Common myeloid progenitor, CD34-positive (primary cell): ENCODE measurements around the gene AGO3.

Source experiments
- CTCF ChIA-PET: fragments of 350-600 bp; sonication (Branson Sonifier 250); formaldehyde crosslinking; loops from one replicate; lab custom pipeline; 2021; ENCODE audit warnings: antibody characterized with exemption; lab: Charles Lee
- POLR2A ChIA-PET: fragments of 350-600 bp; sonication (Branson Sonifier 250); formaldehyde crosslinking; loops from one replicate; lab custom pipeline; 2021; ENCODE audit warnings: antibody characterized with exemption; lab: Charles Lee
- DNase-seq, 3 donors: peaks; one replicate each; pipeline versions ENCODE4 v3.0.0 to v3.0.0-alpha.2; 2013
- H3K27ac ChIP-seq, 2 experiments: 1 replicate in 1 of 2; 2 replicates in 1 of 2; pipeline ENCODE4 v1.7.0; 2013; ENCODE audit warnings: inconsistent platforms in 2 of 2, low read length in 2 of 2, mild to moderate bottlenecking in 2 of 2, low read depth in 1 of 2, moderate library complexity in 1 of 2; ENCODE audit not compliant: severe bottlenecking in 2 of 2, insufficient read depth in 1 of 2, poor library complexity in 1 of 2
- H3K27me3 ChIP-seq, 5 experiments: replicated peaks in 2 of 5; 1 replicate in 3 of 5; 2 replicates in 2 of 5; pipeline versions ENCODE4 v1.6.1 to v1.7.0; 2013; ENCODE audit warnings: low read length in 4 of 5, mild to moderate bottlenecking in 2 of 5, moderate library complexity in 2 of 5, inconsistent platforms in 1 of 5; ENCODE audit not compliant: insufficient read depth in 5 of 5, control insufficient read depth in 4 of 5
- H3K36me3 ChIP-seq, 4 experiments: 1 replicate in 2 of 4; 2 replicates in 2 of 4; pipeline versions ENCODE4 v1.6.1 to v1.7.0; 2013; ENCODE audit warnings: low read length in 3 of 4, control low read depth in 1 of 4, mild to moderate bottlenecking in 1 of 4; ENCODE audit not compliant: control insufficient read depth in 4 of 4, insufficient read depth in 4 of 4
- H3K4me1 ChIP-seq, 4 experiments: 1 replicate in 3 of 4; 2 replicates in 1 of 4; pipeline versions ENCODE4 v1.6.1 to v1.7.1; 2013; ENCODE audit warnings: low read length in 3 of 4, mild to moderate bottlenecking in 3 of 4, control low read depth in 1 of 4, inconsistent platforms in 1 of 4, moderate library complexity in 1 of 4; ENCODE audit not compliant: control insufficient read depth in 4 of 4, insufficient read depth in 4 of 4; ENCODE audit errors: control extremely low read depth in 1 of 4
- H3K4me3 ChIP-seq, 7 experiments: 1 replicate in 4 of 7; 2 replicates in 3 of 7; pipeline versions ENCODE4 v1.5.1 to v1.7.0; 2013; ENCODE audit warnings: mild to moderate bottlenecking in 7 of 7, low read length in 6 of 7, moderate library complexity in 6 of 7, inconsistent platforms in 2 of 7, low read depth in 2 of 7, control low read depth in 1 of 7; ENCODE audit not compliant: insufficient read depth in 4 of 7, control insufficient read depth in 1 of 7; ENCODE audit errors: extremely low read depth in 1 of 7
- H3K9me3 ChIP-seq, 5 experiments: 1 replicate in 4 of 5; 2 replicates in 1 of 5; pipeline versions ENCODE4 v1.6.1 to v1.7.1; 2013; ENCODE audit warnings: low read length in 4 of 5, mild to moderate bottlenecking in 2 of 5, inconsistent platforms in 1 of 5, low read depth in 1 of 5, moderate library complexity in 1 of 5; ENCODE audit not compliant: control insufficient read depth in 4 of 5, insufficient read depth in 2 of 5; ENCODE audit errors: control extremely low read depth in 1 of 5
- WGBS: methylation state at CpG from one replicate; pipeline ENCODE4 v1.1.5; 2013; ENCODE audit not compliant: insufficient coverage; 5-methylcytosine and 5-hydroxymethylcytosine counted together

The AGO3 gene

GRCh38 chr1:36114371-36114770 is 183.5 kb downstream of the AGO3 start:
- H3K9me3 ChIP-seq, result no peaks in the 10 kb centered on the region
- no peaks in the 10 kb centered on the region for H3K36me3 ChIP-seq
- 89% methylated on average over 5 of the region's 5 CpGs for WGBS
- H3K4me3 ChIP-seq, result no peak overlapping the region
- no peak overlapping the region for H3K27ac ChIP-seq
- ChIA-PET POLR2A (no interaction called here), CTCF (interaction anchor here (1.0 to 11.2 kb wide), 3 partner anchors 9 to 21 kb away, joined by 3 to 88 read pairs (median 70); no protein-coding TSS in a partner anchor)
- H3K4me1 ChIP-seq, result peaks cover 0 to 20% (median 3%) of the 10 kb centered on the region in 4 experiments
- H3K27me3 ChIP-seq, result no peaks in the 10 kb centered on the region
- no peak for DNase-seq

- Histone ChIP-seq H3K27ac (no peak overlapping the region), H3K4me1 (peaks cover 0 to 17% (median 2%) of the 10 kb centered on the region in 4 experiments), H3K36me3 (no peaks in the 10 kb centered on the region), H3K4me3 (no peak overlapping the region), H3K9me3 (no peaks in the 10 kb centered on the region), H3K27me3 (no peaks in the 10 kb centered on the region)
- WGBS, result 79% methylated on average over 18 of the region's 18 CpGs
- DNase-seq, result peak in 2 of 3 donors; percentile 16 to 21
- CTCF ChIA-PET, result interaction anchor here (1.3 to 11.2 kb wide), 3 partner anchors 13 to 73 kb away, joined by 5 to 88 read pairs (median 70); no protein-coding TSS in a partner anchor
- POLR2A ChIA-PET, result no interaction called here
These were observed 184.3 kb downstream of the AGO3 start for GRCh38 chr1:36115200-36115669.

GRCh38 chr1:36115931-36116330 is 185.0 kb downstream of the AGO3 start:
- Histone ChIP-seq H3K36me3 (no peaks in the 10 kb centered on the region), H3K27me3 (no peaks in the 10 kb centered on the region), H3K27ac (no peak overlapping the region), H3K9me3 (no peaks in the 10 kb centered on the region), H3K4me1 (peaks cover 0 to 17% (median 2%) of the 10 kb centered on the region in 4 experiments), H3K4me3 (no peak overlapping the region)
- ChIA-PET POLR2A (no interaction called here), CTCF (interaction anchor here (1.3 to 11.2 kb wide), 3 partner anchors 14 to 72 kb away, joined by 5 to 88 read pairs (median 70); no protein-coding TSS in a partner anchor)
- no peak for DNase-seq
- WGBS, result 63% methylated on average over 1 of the region's 5 CpGs

- no peaks in the 10 kb centered on the region for H3K27me3 ChIP-seq
- POLR2A ChIA-PET, result no interaction called here
- DNase-seq, result no peak
- 100% methylated on average over 3 of the region's 5 CpGs for WGBS
- H3K4me3 ChIP-seq, result no peak overlapping the region
- no peak overlapping the region for H3K27ac ChIP-seq
- H3K36me3 ChIP-seq, result no peaks in the 10 kb centered on the region
- CTCF ChIA-PET, result interaction anchor here (1.1 to 11.2 kb wide), 4 partner anchors 15 to 71 kb away, joined by 3 to 88 read pairs (median 38); partner anchors contain the start of gene TRAPPC3
- no peaks in the 10 kb centered on the region for H3K9me3 ChIP-seq
- H3K4me1 ChIP-seq, result peaks cover 0 to 17% (median 2%) of the 10 kb centered on the region in 4 experiments
These were observed 186.0 kb downstream of the AGO3 start for GRCh38 chr1:36116901-36117300.

- no peak for DNase-seq
- Histone ChIP-seq H3K36me3 (no peaks in the 10 kb centered on the region), H3K4me1 (peaks cover 0 to 29% (median 13%) of the 10 kb centered on the region in 4 experiments), H3K27me3 (peaks cover 0 to 5% (median 0%) of the 10 kb centered on the region in 5 experiments), H3K27ac (no peak overlapping the region), H3K4me3 (no peak overlapping the region), H3K9me3 (no peaks in the 10 kb centered on the region)
- 100% methylated on average over 3 of the region's 10 CpGs for WGBS
- POLR2A ChIA-PET, result interaction anchor here (0.6 kb wide), 1 partner anchor 22 kb away, joined by 3 read pairs; no protein-coding TSS in a partner anchor
- CTCF ChIA-PET, result interaction anchor here (0.8 to 11.2 kb wide), 6 partner anchors 9 to 69 kb away, joined by 3 to 88 read pairs (median 6); no protein-coding TSS in a partner anchor
These were observed 187.7 kb downstream of the AGO3 start for GRCh38 chr1:36118447-36119204.

GRCh38 chr1:36119456-36119855 is 188.6 kb downstream of the AGO3 start:
- WGBS, result 84% methylated on average over 9 of the region's 9 CpGs
- Histone ChIP-seq H3K36me3 (no peaks in the 10 kb centered on the region), H3K9me3 (no peaks in the 10 kb centered on the region), H3K4me1 (peaks cover 0 to 31% (median 14%) of the 10 kb centered on the region in 4 experiments), H3K27ac (no peak overlapping the region), H3K4me3 (no peak overlapping the region), H3K27me3 (peaks cover 0 to 13% (median 0%) of the 10 kb centered on the region in 5 experiments)
- ChIA-PET POLR2A (interaction anchor here (0.6 kb wide), 1 partner anchor 214 kb away, joined by 3 read pairs; no protein-coding TSS in a partner anchor), CTCF (interaction anchor here (1.4 to 11.2 kb wide), 3 partner anchors 10 to 69 kb away, joined by 5 to 88 read pairs (median 7); no protein-coding TSS in a partner anchor)
- DNase-seq, result no peak
